Choroid plexus epithelial cell (primary cell): ENCODE data around the gene RARS1.

ENCODE experiments used
- DNase-seq: peaks from one replicate; pipeline ENCODE4 v3.0.0-alpha.2; 2010; ENCODE audit warnings: low read depth
- H3K4me3 ChIP-seq: 2 replicates; pipeline ENCODE4 v1.5.1; 2011; ENCODE audit warnings: low read depth, mild to moderate bottlenecking, control low read depth, low read length, moderate library complexity
- TF ChIP-seq, protein P1 (sequence below): conservative IDR thresholded peaks from 2 replicates; pipeline ENCODE4 v1.5.1; 2011; ENCODE audit warnings: low read depth, mild to moderate bottlenecking, control low read depth, inconsistent platforms, low read length, moderate library complexity

Gene RARS1

DNA sequence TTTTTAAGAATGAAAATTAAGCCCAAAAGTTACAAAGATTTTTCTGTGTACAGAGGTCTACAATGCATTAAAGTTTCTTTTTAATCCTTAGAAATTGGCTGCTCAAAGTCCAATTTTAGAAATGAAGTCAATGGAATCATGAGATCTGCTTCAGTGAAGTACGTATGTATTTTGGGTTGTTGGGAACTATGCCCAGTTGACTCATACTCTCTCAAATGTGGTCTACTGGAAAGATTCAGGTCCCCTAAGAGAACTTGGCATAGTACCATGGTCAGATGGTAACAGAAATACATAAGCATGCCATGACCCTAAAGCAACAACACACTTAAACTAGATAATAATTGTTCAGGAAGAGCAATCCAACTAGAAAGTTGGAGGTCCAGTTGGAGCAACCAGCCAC is 65.9 kb downstream of the RARS1 start:
- TF ChIP-seq, protein P1, sequence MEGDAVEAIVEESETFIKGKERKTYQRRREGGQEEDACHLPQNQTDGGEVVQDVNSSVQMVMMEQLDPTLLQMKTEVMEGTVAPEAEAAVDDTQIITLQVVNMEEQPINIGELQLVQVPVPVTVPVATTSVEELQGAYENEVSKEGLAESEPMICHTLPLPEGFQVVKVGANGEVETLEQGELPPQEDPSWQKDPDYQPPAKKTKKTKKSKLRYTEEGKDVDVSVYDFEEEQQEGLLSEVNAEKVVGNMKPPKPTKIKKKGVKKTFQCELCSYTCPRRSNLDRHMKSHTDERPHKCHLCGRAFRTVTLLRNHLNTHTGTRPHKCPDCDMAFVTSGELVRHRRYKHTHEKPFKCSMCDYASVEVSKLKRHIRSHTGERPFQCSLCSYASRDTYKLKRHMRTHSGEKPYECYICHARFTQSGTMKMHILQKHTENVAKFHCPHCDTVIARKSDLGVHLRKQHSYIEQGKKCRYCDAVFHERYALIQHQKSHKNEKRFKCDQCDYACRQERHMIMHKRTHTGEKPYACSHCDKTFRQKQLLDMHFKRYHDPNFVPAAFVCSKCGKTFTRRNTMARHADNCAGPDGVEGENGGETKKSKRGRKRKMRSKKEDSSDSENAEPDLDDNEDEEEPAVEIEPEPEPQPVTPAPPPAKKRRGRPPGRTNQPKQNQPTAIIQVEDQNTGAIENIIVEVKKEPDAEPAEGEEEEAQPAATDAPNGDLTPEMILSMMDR = no peak
- peak; percentile 99 for DNase-seq

DNA sequence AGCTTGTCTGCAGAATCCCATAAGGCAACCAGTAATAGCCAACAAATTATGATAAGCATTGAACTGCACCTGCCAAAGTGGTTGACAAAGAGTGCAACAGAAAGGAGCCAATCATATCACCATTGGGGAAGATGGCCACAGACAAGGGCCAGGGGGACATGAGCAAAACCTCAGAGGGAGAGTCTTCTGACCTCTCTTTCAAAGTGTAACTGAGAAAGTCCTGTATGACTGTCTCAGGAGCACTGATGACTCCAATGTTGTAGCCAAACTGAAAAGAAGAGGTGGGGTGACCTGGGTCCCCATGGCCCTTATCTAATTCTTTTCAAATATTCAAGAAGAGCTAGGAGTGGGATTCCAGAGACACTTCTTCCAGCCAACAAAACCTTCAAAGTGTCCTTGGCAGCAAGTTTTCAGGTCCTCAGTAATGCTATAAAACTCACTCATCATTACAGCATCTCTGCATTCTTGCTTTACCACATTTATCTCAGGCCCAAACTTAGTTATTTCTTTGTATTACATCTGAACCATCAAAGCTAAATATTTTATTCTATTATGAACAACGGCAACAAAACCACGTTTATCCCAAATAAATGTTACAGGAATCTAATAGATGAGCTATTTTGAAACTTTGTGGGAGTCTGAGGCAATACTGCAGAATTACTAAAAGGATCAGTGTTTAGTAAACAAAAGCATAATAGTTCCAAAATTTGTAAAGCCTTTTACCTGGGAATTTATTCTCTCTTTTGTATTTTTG is 67.3 kb downstream of the RARS1 start:
- H3K4me3 ChIP-seq = no peak overlapping the region
- DNase-seq = no peak
- TF ChIP-seq, protein P1 = no peak

More for the DNA sequence above, 65.9 kb downstream of the RARS1 start:
- H3K4me3 ChIP-seq = no peak overlapping the region

DNA sequence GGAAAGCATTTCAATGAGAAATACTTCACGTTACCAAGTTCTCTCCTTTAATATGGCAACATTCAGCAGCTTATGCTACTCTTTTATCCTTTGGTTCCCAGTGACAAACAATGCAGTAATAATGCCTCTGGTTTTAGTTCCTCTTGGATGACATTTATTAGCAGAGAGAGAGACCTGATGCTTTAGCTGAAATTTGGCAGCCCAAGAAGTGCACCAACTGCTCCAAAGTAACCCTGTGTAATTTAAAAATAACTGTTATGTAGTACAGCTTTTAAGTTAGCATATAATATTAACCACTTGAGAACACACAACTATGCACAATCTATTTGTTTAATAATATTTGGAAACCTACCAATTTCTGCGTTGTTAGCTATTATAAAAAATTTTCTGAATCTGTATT is 71.1 kb downstream of the RARS1 start:
- DNase-seq = no peak
- TF ChIP-seq, protein P1 = no peak
- H3K4me3 ChIP-seq = no peak overlapping the region

- TF ChIP-seq, protein P1 = no peak
- no peak overlapping the region for H3K4me3 ChIP-seq
- DNase-seq = no peak
Observed at GRCh38 chr5:168562279-168562678, 76.0 kb downstream of the RARS1 start.

DNA sequence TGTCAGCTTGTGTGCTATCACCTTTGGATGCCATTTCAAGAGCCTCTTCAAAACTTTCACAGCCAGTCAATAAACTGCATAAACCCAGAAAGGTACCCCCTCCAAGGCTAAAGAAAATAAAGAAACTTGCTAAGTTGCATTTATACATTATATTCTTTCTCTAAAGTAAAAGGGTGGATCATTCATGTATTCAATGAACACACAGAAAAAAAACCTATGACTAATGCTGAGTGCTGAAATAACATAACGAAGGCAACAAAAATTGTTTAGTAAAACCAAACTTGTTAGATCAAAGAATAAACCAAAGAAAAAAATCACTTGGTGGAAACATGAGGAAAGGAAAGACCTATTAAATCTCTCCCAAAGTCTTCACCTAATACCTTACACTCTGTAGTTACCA is 77.7 kb downstream of the RARS1 start:
- TF ChIP-seq, protein P1 = no peak
- no peak for DNase-seq
- no peak overlapping the region for H3K4me3 ChIP-seq

- TF ChIP-seq, protein P1 = no peak
- no peak for DNase-seq
- no peak overlapping the region for H3K4me3 ChIP-seq
Observed at GRCh38 chr5:168568738-168569137, 82.5 kb downstream of the RARS1 start.
